HG03342 (cell line): ENCODE measurements around the gene SLC35G6.
"Not testable (repeated sequence)": the region's sequence is repeated elsewhere in the genome, so short reads cannot be mapped to it uniquely, and the experiment has no call there.

Experiments used
- ATAC-seq: cut with Tn5 transposase; IDR thresholded peaks from one replicate; pipeline ENCODE4 v1.9.1; 2021; ENCODE audit warnings: mild to moderate bottlenecking, moderate library complexity; ENCODE audit not compliant: unreplicated experiment

SLC35G6 gene

GRCh38 chr17:7481275-7481674 is at the start of gene SLC35G6:
TSS of gene SLC35G6 (plus strand) at chr17:7481446. CDS start at chr17:7481517, 71 bp downstream.
- not testable (repeated sequence) for ATAC-seq

- no peak for ATAC-seq
Measured at GRCh38 chr17:7432296-7432695, 49.0 kb upstream of the SLC35G6 start.

GRCh38 chr17:7435676-7436555 is 45.3 kb upstream of the SLC35G6 start:
- no peak for ATAC-seq

- no peak for ATAC-seq
Measured at GRCh38 chr17:7436556-7437368, 44.5 kb upstream of the SLC35G6 start.

- ATAC-seq = no peak
Measured at GRCh38 chr17:7437369-7437863, 43.8 kb upstream of the SLC35G6 start.

- no peak for ATAC-seq
Measured at GRCh38 chr17:7437950-7438614, 43.2 kb upstream of the SLC35G6 start.

GRCh38 chr17:7438656-7439460 is 42.4 kb upstream of the SLC35G6 start:
- ATAC-seq = no peak

GRCh38 chr17:7439462-7440112 is 41.7 kb upstream of the SLC35G6 start, which contains the start of gene FGF11:
TSS of gene FGF11 (plus strand) at chr17:7439512. CDS start at chr17:7439621, 109 bp downstream.
- no peak for ATAC-seq

GRCh38 chr17:7440113-7440833 is 41.0 kb upstream of the SLC35G6 start:
- ATAC-seq = no peak

- ATAC-seq = no peak
Measured at GRCh38 chr17:7440834-7441195, 40.4 kb upstream of the SLC35G6 start.

GRCh38 chr17:7441266-7441665 is 40.0 kb upstream of the SLC35G6 start:
- ATAC-seq = no peak

GRCh38 chr17:7442142-7442541 is 39.1 kb upstream of the SLC35G6 start:
- ATAC-seq = no peak

GRCh38 chr17:7443499-7444485 is 37.5 kb upstream of the SLC35G6 start:
- no peak for ATAC-seq

GRCh38 chr17:7444682-7445618 is 36.3 kb upstream of the SLC35G6 start, which contains the start of gene CHRNB1:
TSS of gene CHRNB1 (plus strand) at chr17:7445061. CDS start at chr17:7445128, 67 bp downstream.
- ATAC-seq = no peak

GRCh38 chr17:7445619-7445968 is 35.7 kb upstream of the SLC35G6 start:
- ATAC-seq = no peak

GRCh38 chr17:7448461-7448860 is 32.8 kb upstream of the SLC35G6 start:
- ATAC-seq = no peak
